Effector memory CD4-positive, alpha-beta T cell (primary cell): ENCODE data around the gene ELK1.

ENCODE experiments used
- DNase-seq, 3 donors: peaks; one replicate each; pipeline ENCODE4 v3.0.0-alpha.2; 2020
- H3K27ac ChIP-seq: 2 replicates; pipeline ENCODE4 v1.7.0; 2013; ENCODE audit warnings: mild to moderate bottlenecking, low read length, moderate library complexity; ENCODE audit not compliant: insufficient read depth, poor library complexity, severe bottlenecking
- H3K27me3 ChIP-seq: replicated peaks from 2 replicates; pipeline ENCODE4 v1.7.0; 2013; ENCODE audit warnings: mild to moderate bottlenecking, low read length; ENCODE audit not compliant: insufficient read depth, control insufficient read depth, poor library complexity, severe bottlenecking
- H3K36me3 ChIP-seq: 2 replicates; pipeline ENCODE4 v1.7.0; 2013; ENCODE audit warnings: mild to moderate bottlenecking, low read length, moderate library complexity; ENCODE audit not compliant: control insufficient read depth, insufficient read depth
- H3K4me1 ChIP-seq: 2 replicates; pipeline ENCODE4 v1.7.0; 2013; ENCODE audit warnings: low read length, mild to moderate bottlenecking; ENCODE audit not compliant: control insufficient read depth, insufficient read depth, poor library complexity, severe bottlenecking
- H3K4me3 ChIP-seq: 2 replicates; pipeline ENCODE4 v1.7.0; 2013; ENCODE audit warnings: low read length, low read depth, mild to moderate bottlenecking; ENCODE audit not compliant: insufficient read depth, poor library complexity, severe bottlenecking
- H3K9me3 ChIP-seq: 2 replicates; pipeline ENCODE4 v1.7.0; 2013; ENCODE audit warnings: mild to moderate bottlenecking, low read length, moderate library complexity; ENCODE audit not compliant: control insufficient read depth

The ELK1 gene

DNA sequence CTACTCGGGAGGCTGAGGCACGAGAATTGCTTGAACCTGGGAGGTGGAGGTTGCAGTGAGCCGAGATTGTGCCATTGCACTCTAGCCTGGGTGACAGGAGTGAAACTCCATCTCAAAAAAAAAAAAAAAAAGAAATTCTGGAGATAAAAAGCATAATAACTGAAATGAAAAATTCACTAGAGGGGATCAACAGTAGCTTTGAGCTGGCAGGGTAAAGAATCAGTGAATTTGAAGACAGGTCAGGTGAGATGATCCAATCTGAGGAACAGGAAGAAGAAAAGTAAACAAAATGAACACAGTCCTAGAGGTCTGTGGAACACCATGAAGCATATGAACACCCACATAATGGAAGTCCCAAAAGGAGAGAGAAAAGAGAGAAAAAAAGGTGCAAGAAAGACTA lies 53.1 kb downstream of the ELK1 start:
- H3K9me3 ChIP-seq: peaks cover 4% of the 10 kb centered on the region
- no peak overlapping the region for H3K27ac ChIP-seq
- no peak for DNase-seq
- H3K36me3 ChIP-seq: no peaks in the 10 kb centered on the region
- no peaks in the 10 kb centered on the region for H3K4me1 ChIP-seq
- H3K4me3 ChIP-seq: no peak overlapping the region
- H3K27me3 ChIP-seq: no peaks in the 10 kb centered on the region

DNA sequence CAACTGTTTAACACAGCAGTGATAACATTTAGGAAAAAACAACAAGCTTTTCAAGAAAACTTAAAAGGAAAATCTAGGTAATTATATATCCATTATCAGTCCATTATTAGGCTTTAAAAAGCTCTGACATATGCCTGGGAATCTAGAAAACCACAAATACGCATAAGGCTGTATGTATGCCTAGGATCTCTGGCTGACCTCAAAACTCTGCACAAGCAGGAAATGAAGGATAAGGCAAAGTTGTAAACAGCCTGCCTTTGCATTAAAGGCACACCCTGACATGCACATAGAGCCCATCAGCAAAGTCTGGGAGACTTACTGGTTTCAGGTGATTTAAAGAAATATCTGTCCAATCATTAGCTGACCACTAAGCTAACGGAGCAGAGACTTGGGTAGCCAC lies 54.1 kb downstream of the ELK1 start:
- H3K9me3 ChIP-seq: peaks cover 4% of the 10 kb centered on the region
- H3K27me3 ChIP-seq: no peaks in the 10 kb centered on the region
- no peak overlapping the region for H3K27ac ChIP-seq
- H3K4me1 ChIP-seq: no peaks in the 10 kb centered on the region
- no peaks in the 10 kb centered on the region for H3K36me3 ChIP-seq
- H3K4me3 ChIP-seq: no peak overlapping the region
- no peak for DNase-seq

DNA sequence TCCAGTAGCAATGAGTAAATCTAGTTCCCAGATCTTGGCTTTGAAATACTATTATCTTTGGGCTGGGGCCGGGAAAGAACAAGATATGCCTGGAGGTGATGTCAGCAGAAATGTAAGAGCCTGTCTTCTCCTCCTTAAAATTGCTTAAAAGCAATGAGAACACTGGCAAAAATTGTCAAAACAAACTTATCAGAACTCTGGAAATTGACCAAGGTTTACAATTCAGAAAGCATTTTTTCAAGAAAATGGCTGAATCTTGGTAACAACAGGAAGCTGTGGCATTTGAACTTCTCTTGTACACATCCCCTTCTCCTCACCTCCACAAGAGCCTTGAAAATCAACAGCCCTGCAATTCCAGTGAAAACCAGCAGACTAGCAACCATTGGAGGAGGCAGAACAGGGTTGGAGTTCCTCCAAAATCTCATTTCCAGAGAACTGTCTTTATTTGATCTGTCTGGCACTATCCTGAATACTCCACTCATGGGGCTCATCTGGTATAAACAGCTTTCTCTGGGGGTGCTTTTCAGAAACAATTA lies 54.6 kb downstream of the ELK1 start:
- H3K27ac ChIP-seq: no peak overlapping the region

DNA sequence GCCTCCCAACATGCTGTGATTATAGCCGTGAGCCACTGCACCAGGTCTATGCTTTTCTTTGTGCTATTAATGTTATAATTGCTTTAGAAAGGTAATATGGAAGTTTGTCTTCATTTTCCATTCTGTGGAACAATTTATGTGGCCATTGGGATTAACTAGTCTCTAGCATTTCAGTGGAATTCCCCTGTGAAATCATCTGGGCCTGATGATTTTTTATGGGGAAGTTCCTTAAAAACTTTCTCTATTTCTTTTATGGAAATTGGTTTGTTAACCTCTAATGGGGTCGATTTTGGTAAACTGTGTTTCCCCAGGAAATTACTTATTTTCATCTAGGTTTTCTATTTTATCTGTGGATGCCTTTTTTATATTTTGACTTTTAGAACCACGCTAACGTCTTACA lies 56.8 kb downstream of the ELK1 start:
- no peaks in the 10 kb centered on the region for H3K4me1 ChIP-seq
- no peak overlapping the region for H3K27ac ChIP-seq
- H3K36me3 ChIP-seq: no peaks in the 10 kb centered on the region
- DNase-seq: no peak
- no peaks in the 10 kb centered on the region for H3K27me3 ChIP-seq
- H3K4me3 ChIP-seq: no peak overlapping the region
- H3K9me3 ChIP-seq: peaks cover 4% of the 10 kb centered on the region

More for the DNA sequence above, 54.6 kb downstream of the ELK1 start:
- DNase-seq: no peak
- Histone ChIP-seq H3K4me3 (no peak overlapping the region), H3K36me3 (no peaks in the 10 kb centered on the region), H3K27me3 (no peaks in the 10 kb centered on the region), H3K4me1 (no peaks in the 10 kb centered on the region), H3K9me3 (peaks cover 4% of the 10 kb centered on the region)

DNA sequence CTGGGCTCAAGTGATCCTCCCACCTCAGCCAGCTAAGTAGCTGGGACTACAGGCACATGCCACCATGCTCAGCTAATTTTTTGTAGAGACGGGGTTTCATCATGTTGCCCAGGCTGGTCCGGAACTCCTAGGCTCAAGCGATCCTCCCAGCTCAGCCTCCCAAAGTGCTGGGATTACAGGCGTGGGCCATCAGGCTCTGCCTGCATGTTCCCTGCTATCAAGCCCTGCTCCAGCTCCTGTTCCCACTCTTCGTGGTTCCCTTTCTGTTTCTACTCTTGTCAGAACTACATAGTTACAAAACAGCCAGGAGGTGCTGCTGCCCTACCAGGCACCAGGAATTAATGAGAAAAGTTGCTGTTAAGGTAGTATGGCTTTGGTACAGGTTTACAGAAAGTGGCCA lies 59.4 kb downstream of the ELK1 start:
- Histone ChIP-seq H3K4me3 (no peak overlapping the region), H3K9me3 (no peaks in the 10 kb centered on the region), H3K27ac (no peak overlapping the region), H3K4me1 (no peaks in the 10 kb centered on the region), H3K27me3 (no peaks in the 10 kb centered on the region), H3K36me3 (no peaks in the 10 kb centered on the region)
- no peak for DNase-seq

DNA sequence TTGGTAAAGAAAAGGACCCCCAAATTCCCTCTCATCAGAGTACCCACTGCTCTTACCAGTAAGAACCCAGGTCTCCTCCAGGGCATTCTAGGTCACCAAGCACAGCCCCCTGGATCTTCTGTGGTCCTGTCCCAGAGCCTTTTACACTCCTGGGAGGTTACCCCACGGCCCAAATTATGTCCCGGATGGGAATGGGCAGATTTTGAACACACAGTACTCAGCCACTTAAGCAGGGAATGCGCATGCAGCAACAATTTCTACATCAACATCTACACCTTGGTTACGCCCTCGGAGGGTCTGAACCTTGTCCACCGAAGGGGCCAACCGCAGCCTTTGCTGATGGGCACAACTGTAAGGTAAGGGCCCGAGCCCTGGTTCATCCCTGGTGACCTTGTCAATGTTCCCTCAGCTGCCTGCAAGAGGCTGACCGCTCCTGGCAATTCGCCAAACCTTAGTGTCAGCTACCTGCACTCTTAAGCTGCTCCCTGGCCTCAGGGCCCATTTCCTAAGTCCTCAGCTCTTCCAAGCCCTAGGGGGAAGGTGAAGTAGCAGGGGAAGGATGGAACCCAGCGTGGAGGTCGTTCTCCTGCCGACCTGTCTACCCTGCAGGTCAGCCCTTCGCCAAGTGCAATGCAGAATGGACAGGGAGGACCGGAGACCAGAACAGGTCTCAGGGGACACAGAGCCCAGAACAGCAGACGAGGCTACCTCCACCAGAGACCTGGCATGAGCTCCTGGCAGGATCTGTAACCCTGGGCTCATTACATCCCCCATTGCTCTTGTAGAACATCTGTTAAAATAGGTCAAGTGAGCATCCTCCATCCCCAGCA lies 62.2 kb downstream of the ELK1 start:
- H3K27ac ChIP-seq: no peak overlapping the region
- DNase-seq: no peak

DNA sequence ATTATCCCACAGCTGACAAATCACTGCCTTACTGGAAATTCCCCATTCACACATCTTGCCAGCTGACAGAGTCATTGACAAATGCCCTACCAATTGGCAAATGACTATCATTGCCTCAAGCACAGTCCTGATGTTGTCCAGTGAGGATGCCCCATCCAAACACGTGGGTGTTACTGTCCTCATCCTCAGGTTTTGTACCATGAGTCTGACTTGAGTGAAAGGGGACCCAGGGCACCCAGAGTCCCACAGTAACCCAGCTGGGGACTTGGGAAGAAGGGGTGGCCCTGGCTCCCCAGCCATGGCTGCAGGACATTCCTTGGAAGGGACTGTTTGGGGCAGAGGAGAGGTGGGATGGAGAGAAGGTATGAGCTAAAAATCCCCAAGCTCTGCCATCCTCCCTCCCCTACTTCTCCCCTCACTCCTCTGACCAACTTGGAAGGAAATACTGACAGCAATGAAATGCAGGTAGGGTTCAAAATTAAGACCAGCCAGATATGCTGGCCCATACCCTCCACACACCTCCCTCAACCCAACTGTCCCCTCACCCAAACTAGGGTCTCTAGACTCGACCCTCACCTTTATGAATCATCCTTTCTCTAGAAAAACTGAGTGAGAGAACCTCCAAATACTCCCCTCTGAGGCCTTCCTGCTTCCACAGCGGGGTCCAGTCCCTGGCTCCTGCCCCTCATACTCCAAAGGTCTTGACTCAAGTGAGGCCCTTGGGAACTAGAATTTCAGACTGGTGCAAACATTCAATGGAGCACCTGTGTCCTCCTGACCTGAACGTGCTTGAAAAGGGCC lies 63.1 kb downstream of the ELK1 start:
- H3K4me3 ChIP-seq: no peak overlapping the region
- no peaks in the 10 kb centered on the region for H3K9me3 ChIP-seq
- H3K36me3 ChIP-seq: no peaks in the 10 kb centered on the region
- no peak overlapping the region for H3K27ac ChIP-seq
- H3K27me3 ChIP-seq: no peaks in the 10 kb centered on the region
- H3K4me1 ChIP-seq: no peaks in the 10 kb centered on the region
- no peak for DNase-seq

More for the DNA sequence above, 62.2 kb downstream of the ELK1 start:
- H3K4me1 ChIP-seq: no peaks in the 10 kb centered on the region
- H3K4me3 ChIP-seq: no peak overlapping the region
- H3K9me3 ChIP-seq: no peaks in the 10 kb centered on the region
- H3K27me3 ChIP-seq: no peaks in the 10 kb centered on the region
- no peaks in the 10 kb centered on the region for H3K36me3 ChIP-seq

DNA sequence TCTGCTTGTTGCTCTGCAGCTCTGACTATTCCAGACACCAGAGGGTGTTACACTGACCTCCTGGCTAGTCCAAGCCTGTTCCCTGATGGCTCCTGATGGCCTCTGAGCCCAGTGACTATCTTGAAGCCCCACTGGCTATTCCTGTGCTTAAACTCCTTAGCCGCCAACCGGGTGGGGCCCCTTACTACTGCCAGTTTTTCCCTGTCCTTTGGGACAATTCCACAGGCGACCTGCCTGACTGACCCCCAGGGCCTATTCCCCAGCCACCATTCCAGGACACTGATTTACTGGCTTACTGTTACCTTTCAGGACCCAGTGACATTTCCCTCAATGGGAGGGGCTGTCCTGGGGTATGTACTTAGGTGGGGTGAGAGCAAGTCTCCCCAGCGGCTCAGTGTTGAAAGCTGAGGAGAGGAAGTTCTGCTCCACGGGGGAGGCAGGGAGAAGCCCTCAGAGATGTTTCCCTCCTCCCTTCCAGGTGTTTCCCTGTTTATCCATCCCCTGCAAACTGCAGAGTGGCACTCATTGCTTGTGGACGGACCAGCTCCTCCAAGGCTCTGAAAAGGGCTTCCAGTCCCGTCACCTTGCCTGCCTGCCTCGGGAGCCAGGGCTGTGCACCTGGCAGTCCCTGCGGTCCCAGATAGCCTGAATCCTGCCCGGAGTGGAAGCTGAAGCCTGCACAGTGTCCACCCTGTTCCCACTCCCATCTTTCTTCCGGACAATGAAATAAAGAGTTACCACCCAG lies 64.1 kb downstream of the ELK1 start:
- DNase-seq: no peak
- Histone ChIP-seq H3K36me3 (no peaks in the 10 kb centered on the region), H3K27me3 (no peaks in the 10 kb centered on the region), H3K9me3 (no peaks in the 10 kb centered on the region), H3K27ac (no peak overlapping the region), H3K4me1 (peaks cover 4% of the 10 kb centered on the region), H3K4me3 (no peak overlapping the region)
